ENCODE measurements around the gene PLSCR2. TPM values are rescaled to one million over a fixed set of nuclear protein-coding genes. Genes with fewer than 3 reads are reported as not detected.

PLSCR2 gene
- total RNA-seq, 1 experiment from 2014 or later: not detected

- H3K9me3 ChIP-seq (ENCODE audit: low read length): no peaks in the 10 kb centered on the region
- no peaks in the 10 kb centered on the region for H4K20me1 ChIP-seq (ENCODE audit: low read length)
- H3K36me3 ChIP-seq (ENCODE audit: low read depth, low read length): no peaks in the 10 kb centered on the region
- DNase-seq (no peak), ATAC-seq (no peak)
- no peak overlapping the region for H3K4me3 ChIP-seq (ENCODE audit: low read length)
- H2AFZ ChIP-seq (ENCODE audit: low read length): no peak overlapping the region
- intact Hi-C loops (cut with micrococcal nuclease): no loop called here
- H3K4me2 ChIP-seq (ENCODE audit: low read length): no peak overlapping the region
- H3K9ac ChIP-seq (ENCODE audit: low read length): no peak overlapping the region
- H3K27ac ChIP-seq (ENCODE audit: low read length): no peak overlapping the region
- no peaks in the 10 kb centered on the region for H3K79me2 ChIP-seq (ENCODE audit: low read length)
- no peak for TF ChIP-seq EZH2phosphoT487 (IDR thresholded peaks at IDR 0.05; ENCODE audit: borderline replicate concordance, low read length)
- TF ChIP-seq, protein P1, sequence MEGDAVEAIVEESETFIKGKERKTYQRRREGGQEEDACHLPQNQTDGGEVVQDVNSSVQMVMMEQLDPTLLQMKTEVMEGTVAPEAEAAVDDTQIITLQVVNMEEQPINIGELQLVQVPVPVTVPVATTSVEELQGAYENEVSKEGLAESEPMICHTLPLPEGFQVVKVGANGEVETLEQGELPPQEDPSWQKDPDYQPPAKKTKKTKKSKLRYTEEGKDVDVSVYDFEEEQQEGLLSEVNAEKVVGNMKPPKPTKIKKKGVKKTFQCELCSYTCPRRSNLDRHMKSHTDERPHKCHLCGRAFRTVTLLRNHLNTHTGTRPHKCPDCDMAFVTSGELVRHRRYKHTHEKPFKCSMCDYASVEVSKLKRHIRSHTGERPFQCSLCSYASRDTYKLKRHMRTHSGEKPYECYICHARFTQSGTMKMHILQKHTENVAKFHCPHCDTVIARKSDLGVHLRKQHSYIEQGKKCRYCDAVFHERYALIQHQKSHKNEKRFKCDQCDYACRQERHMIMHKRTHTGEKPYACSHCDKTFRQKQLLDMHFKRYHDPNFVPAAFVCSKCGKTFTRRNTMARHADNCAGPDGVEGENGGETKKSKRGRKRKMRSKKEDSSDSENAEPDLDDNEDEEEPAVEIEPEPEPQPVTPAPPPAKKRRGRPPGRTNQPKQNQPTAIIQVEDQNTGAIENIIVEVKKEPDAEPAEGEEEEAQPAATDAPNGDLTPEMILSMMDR (conservative IDR thresholded peaks at IDR 0.05; ENCODE audit: low read depth, low read length): no peak
- no peak for TF ChIP-seq EZH2 (IDR thresholded peaks at IDR 0.05; ENCODE audit: low read length, unreplicated experiment)
- ChIA-PET CTCF (no interaction called here), POLR2A (ENCODE audit: unreplicated experiment) (interaction anchor here (0.6 kb wide), 1 partner anchor 55 kb away, joined by 3 read pairs; no protein-coding TSS in a partner anchor)
- H3K4me1 ChIP-seq (ENCODE audit: insufficient read depth, low read length): peaks cover 13% of the 10 kb centered on the region
- H3K9me2 ChIP-seq (replicated peaks; ENCODE audit: low read length): no peaks in the 10 kb centered on the region
- H3F3A ChIP-seq (ENCODE audit: low read length, unreplicated experiment): no peaks in the 10 kb centered on the region
- no peaks in the 10 kb centered on the region for H3K27me3 ChIP-seq (ENCODE audit: low read length)
- BruUV-seq (replicated peaks): no TSS peak
Observed at GRCh38 chr3:146473726-146474125, 4.4 kb upstream of the PLSCR2 start.

- Histone ChIP-seq H3K4me1 (ENCODE audit: insufficient read depth, low read length) (peaks cover 24% of the 10 kb centered on the region), H3F3A (ENCODE audit: low read length, unreplicated experiment) (no peaks in the 10 kb centered on the region), H3K36me3 (ENCODE audit: low read depth, low read length) (no peaks in the 10 kb centered on the region), H3K9me3 (ENCODE audit: low read length) (no peaks in the 10 kb centered on the region), H3K27ac (ENCODE audit: low read length) (no peak overlapping the region), H3K27me3 (ENCODE audit: low read length) (no peaks in the 10 kb centered on the region), H2AFZ (ENCODE audit: low read length) (no peak overlapping the region), H3K4me3 (ENCODE audit: low read length) (no peak overlapping the region), H4K20me1 (ENCODE audit: low read length) (no peaks in the 10 kb centered on the region), H3K9ac (ENCODE audit: low read length) (no peak overlapping the region), H3K4me2 (ENCODE audit: low read length) (no peak overlapping the region), H3K9me2 (replicated peaks; ENCODE audit: low read length) (no peaks in the 10 kb centered on the region), H3K79me2 (ENCODE audit: low read length) (no peaks in the 10 kb centered on the region)
- BruUV-seq (replicated peaks): no TSS peak
- POLR2A ChIA-PET (ENCODE audit: unreplicated experiment): no interaction called here
- CTCF ChIA-PET: no interaction called here
- intact Hi-C loops (cut with micrococcal nuclease): no loop called here
- TF ChIP-seq EZH2phosphoT487 (IDR thresholded peaks at IDR 0.05; ENCODE audit: borderline replicate concordance, low read length) (no peak), EZH2 (IDR thresholded peaks at IDR 0.05; ENCODE audit: low read length, unreplicated experiment) (no peak)
- TF ChIP-seq, protein P1 (conservative IDR thresholded peaks at IDR 0.05; ENCODE audit: low read depth, low read length): no peak
- ATAC-seq: no peak
- no peak for DNase-seq
Observed at GRCh38 chr3:146472611-146473010, 3.2 kb upstream of the PLSCR2 start.

GRCh38 chr3:146471012-146471411 is 1.7 kb upstream of the PLSCR2 start:
- no peak for DNase-seq
- Histone ChIP-seq H3F3A (ENCODE audit: low read length, unreplicated experiment) (no peaks in the 10 kb centered on the region), H2AFZ (ENCODE audit: low read length) (no peak overlapping the region), H3K9me3 (ENCODE audit: low read length) (no peaks in the 10 kb centered on the region), H3K9me2 (replicated peaks; ENCODE audit: low read length) (no peaks in the 10 kb centered on the region), H3K27me3 (ENCODE audit: low read length) (no peaks in the 10 kb centered on the region), H3K27ac (ENCODE audit: low read length) (no peak overlapping the region), H3K4me3 (ENCODE audit: low read length) (no peak overlapping the region), H3K36me3 (ENCODE audit: low read depth, low read length) (no peaks in the 10 kb centered on the region), H3K4me2 (ENCODE audit: low read length) (peak overlapping the region; percentile 79), H4K20me1 (ENCODE audit: low read length) (no peaks in the 10 kb centered on the region), H3K4me1 (ENCODE audit: insufficient read depth, low read length) (peaks cover 38% of the 10 kb centered on the region), H3K9ac (ENCODE audit: low read length) (no peak overlapping the region), H3K79me2 (ENCODE audit: low read length) (no peaks in the 10 kb centered on the region)
- POLR2A ChIA-PET (ENCODE audit: unreplicated experiment): interaction anchor here (0.7 kb wide), 1 partner anchor 99 kb away, joined by 3 read pairs; no protein-coding TSS in a partner anchor
- no peak for ATAC-seq
- intact Hi-C loops (cut with micrococcal nuclease): no loop called here
- CTCF ChIA-PET: no interaction called here
- TF ChIP-seq EZH2phosphoT487 (IDR thresholded peaks at IDR 0.05; ENCODE audit: borderline replicate concordance, low read length) (no peak), EZH2 (IDR thresholded peaks at IDR 0.05; ENCODE audit: low read length, unreplicated experiment) (no peak)
- TF ChIP-seq, protein P1 (conservative IDR thresholded peaks at IDR 0.05; ENCODE audit: low read depth, low read length): no peak
- BruUV-seq (replicated peaks): no TSS peak

Data from PC-3 (cell line).